Sigmoid colon (tissue), 7 donors: Measurements from ENCODE around the gene CDK9. TPM values are rescaled to one million over a fixed set of nuclear protein-coding genes. Genes with fewer than 3 reads are reported as not detected.

ENCODE experiments used
- DNase-seq: peaks from one replicate; pipeline ENCODE4 v3.0.0-alpha.2; 2019
- H3K27ac ChIP-seq, 4 donors: fragments of 200-600 bp; sonication (generic); one replicate each; pipeline ENCODE4 v1.5.1; 2016 to 2019; ENCODE audit warnings: mild to moderate bottlenecking in 1 of 4
- H3K27me3 ChIP-seq, 3 donors: fragments of 200-600 bp; sonication (generic); one replicate each; pipeline ENCODE4 v1.5.1; 2019; ENCODE audit warnings: mild to moderate bottlenecking in 1 of 3
- H3K36me3 ChIP-seq, 4 donors: fragments of 200-600 bp; sonication (generic); one replicate each; pipeline ENCODE4 v1.5.1; 2016 to 2019
- H3K4me1 ChIP-seq, 4 donors: fragments of 200-600 bp; sonication (generic); one replicate each; pipeline ENCODE4 v1.5.1; 2017 to 2019
- H3K4me3 ChIP-seq, 4 donors: fragments of 200-600 bp; sonication (generic); one replicate each; pipeline ENCODE4 v1.5.1; 2017 to 2019; ENCODE audit warnings: mild to moderate bottlenecking in 2 of 4, moderate library complexity in 1 of 4
- H3K9me3 ChIP-seq, 4 donors: fragments of 200-600 bp in 3 of 4; sonication (generic) in 3 of 4; one replicate each; pipeline versions ENCODE4 v1.5.1 to v1.6.1; 2013 to 2019
- CTCF ChIP-seq, 4 experiments: fragments of 450-650 bp in 3 of 4; fragments of 200-600 bp in 1 of 4; IDR thresholded peaks; one replicate each; pipeline ENCODE4 v1.5.1; 2016 to 2019; ENCODE audit warnings: antibody characterized with exemption in 4 of 4, mild to moderate bottlenecking in 3 of 4, moderate library complexity in 2 of 4
- EP300 ChIP-seq, 4 donors: sonication (generic); formaldehyde crosslinking; IDR thresholded peaks; one replicate each; pipeline ENCODE4 v1.6.1; 2017; ENCODE audit warnings: antibody characterized with exemption in 4 of 4
- POLR2A ChIP-seq, 2 donors: fragments of 450-650 bp; IDR thresholded peaks; one replicate each; pipeline ENCODE4 v1.6.1; 2016; ENCODE audit warnings: antibody characterized with exemption in 2 of 2, mild to moderate bottlenecking in 2 of 2, moderate library complexity in 2 of 2
- POLR2AphosphoS5 ChIP-seq, 4 donors: sonication (generic); formaldehyde crosslinking; IDR thresholded peaks; one replicate each; pipeline ENCODE4 v1.6.1; 2017; ENCODE audit warnings: antibody characterized with exemption in 4 of 4
- WGBS, 2 donors: extraction: QIAGEN DNeasy Blood & Tissue Kit; methylation state at CpG; one replicate each; pipeline ENCODE4 v1.1.7; 2013; 5-methylcytosine and 5-hydroxymethylcytosine counted together
- intact Hi-C: fragments of 100-400 bp; cut with DNase I; formaldehyde crosslinking; loops from one replicate; pipeline ENCODE4 v1.15.1; 2023
- polyA plus RNA-seq, 3 donors: library from polyadenylated mRNA; stranded (reverse); fragments of 200-250 nt; gene quantifications; one replicate each; pipeline ENCODE4 v1.2.3, GENCODE V29; 2013
- total RNA-seq, 4 donors: library from RNA; depleted of rRNA; stranded (reverse); fragments of >200 nt; gene quantifications; one replicate each; pipeline ENCODE4 v1.1.0, GENCODE V29; 2016
- donor health status: healthy with polysubstance abuse.
- donor health status: Bipolar disorder and iron deficiency.
- donor health status: healthy.

CDK9 gene
- total and polyA plus RNA-seq, 7 donors, result 28.9 to 77.2 (median 47.2) TPM

- Histone ChIP-seq H3K9me3 (no peaks in the 10 kb centered on the region), H3K4me1 (peaks cover 0 to 13% (median 3%) of the 10 kb centered on the region in 4 donors), H3K36me3 (peaks cover 33 to 93% (median 43%) of the 10 kb centered on the region in 4 donors), H3K27me3 (no peaks in the 10 kb centered on the region), H3K27ac (no peak overlapping the region), H3K4me3 (no peak overlapping the region)
- intact Hi-C loops, result no loop called here
- TF ChIP-seq POLR2AphosphoS5 (IDR thresholded peaks at IDR 0.05), result no peak
- no peak for TF ChIP-seq POLR2A (IDR thresholded peaks at IDR 0.05)
- no peak for TF ChIP-seq EP300 (IDR thresholded peaks at IDR 0.05)
- TF ChIP-seq CTCF (IDR thresholded peaks at IDR 0.05), result no peak
- DNase-seq, result no peak
- 88 to 96% methylated on average over 6 of the region's 6 CpGs for WGBS, 2 donors
These were observed 26.2 kb downstream of the CDK9 start for GRCh38 chr9:127812011-127812410.

GRCh38 chr9:127812936-127813675 is 27.3 kb downstream of the CDK9 start:
- WGBS, 2 donors, result 91 to 93% methylated on average over 19 of the region's 19 CpGs
- peaks cover 0 to 13% (median 3%) of the 10 kb centered on the region in 4 donors for H3K4me1 ChIP-seq
- H3K36me3 ChIP-seq, result peaks cover 27 to 91% (median 39%) of the 10 kb centered on the region in 4 donors
- no peaks in the 10 kb centered on the region for H3K9me3 ChIP-seq
- no peaks in the 10 kb centered on the region for H3K27me3 ChIP-seq
- TF ChIP-seq POLR2AphosphoS5 (IDR thresholded peaks at IDR 0.05) (no peak), CTCF (IDR thresholded peaks at IDR 0.05) (no peak), POLR2A (IDR thresholded peaks at IDR 0.05) (no peak), EP300 (IDR thresholded peaks at IDR 0.05) (no peak)
- no peak for DNase-seq
- intact Hi-C loops, result no loop called here
- H3K4me3 ChIP-seq, result no peak overlapping the region
- no peak overlapping the region for H3K27ac ChIP-seq

GRCh38 chr9:127813686-127814226 is 27.9 kb downstream of the CDK9 start:
- H3K27ac ChIP-seq, result no peak overlapping the region
- WGBS, 2 donors, result 80 to 88% methylated on average over 9 of the region's 9 CpGs
- H3K27me3 ChIP-seq, result no peaks in the 10 kb centered on the region
- no peak for DNase-seq
- no peak overlapping the region for H3K4me3 ChIP-seq
- intact Hi-C loops, result no loop called here
- TF ChIP-seq POLR2AphosphoS5 (IDR thresholded peaks at IDR 0.05), result peak in 1 of 4 donors; percentile 20
- no peak for TF ChIP-seq CTCF (IDR thresholded peaks at IDR 0.05)
- TF ChIP-seq POLR2A (IDR thresholded peaks at IDR 0.05), result no peak
- H3K9me3 ChIP-seq, result no peaks in the 10 kb centered on the region
- peaks cover 23 to 85% (median 38%) of the 10 kb centered on the region in 4 donors for H3K36me3 ChIP-seq
- H3K4me1 ChIP-seq, result peaks cover 0 to 13% (median 3%) of the 10 kb centered on the region in 4 donors

DNA sequence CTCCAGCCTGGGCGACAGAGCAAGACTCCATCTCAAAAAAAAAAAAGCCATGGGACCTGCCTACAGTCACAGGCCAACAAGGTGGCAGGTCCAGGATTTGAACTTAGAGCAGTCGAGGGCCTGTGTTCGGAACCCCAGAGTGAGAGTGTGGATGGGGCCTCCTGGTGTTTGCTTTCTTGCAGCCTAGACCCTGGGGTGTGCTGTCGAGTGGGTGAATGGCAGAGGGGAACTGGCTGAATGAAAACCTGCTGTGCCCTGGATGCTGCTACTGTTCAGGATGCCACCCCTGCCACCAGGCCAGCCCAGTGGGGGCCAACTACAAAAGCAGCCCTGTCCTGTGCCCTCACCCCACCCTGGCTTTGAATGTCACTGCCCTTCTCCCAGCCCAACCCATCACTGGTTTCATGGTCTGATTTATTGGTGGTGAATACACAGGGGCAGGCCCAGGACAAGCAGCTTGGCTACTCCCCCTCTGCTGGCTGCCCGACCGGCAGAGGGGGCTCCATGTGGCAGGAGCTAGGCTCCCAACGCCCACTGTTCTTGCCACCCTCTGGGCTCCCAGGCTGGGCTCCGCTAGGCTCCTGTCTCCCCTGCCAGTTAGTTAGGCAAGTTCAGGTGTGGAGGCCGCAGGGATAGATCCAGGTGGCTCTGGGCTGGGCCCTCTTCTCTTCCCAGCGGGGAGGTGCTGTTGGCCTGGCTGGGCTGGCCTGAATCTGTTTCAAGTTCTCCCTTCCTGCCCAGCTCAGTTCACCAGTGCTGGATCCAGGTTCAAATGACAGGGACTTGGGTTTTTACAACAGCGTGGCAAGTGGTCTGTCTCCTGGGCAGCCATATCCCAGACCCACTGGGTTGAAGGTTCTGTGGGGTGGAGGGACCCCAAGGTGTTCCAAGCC is 29.0 kb downstream of the CDK9 start:
- intact Hi-C loops, result no loop called here
- Histone ChIP-seq H3K27ac (no peak overlapping the region), H3K4me3 (no peak overlapping the region), H3K9me3 (no peaks in the 10 kb centered on the region), H3K36me3 (peaks cover 22 to 83% (median 41%) of the 10 kb centered on the region in 4 donors), H3K27me3 (no peaks in the 10 kb centered on the region), H3K4me1 (peaks cover 0 to 4% (median 0%) of the 10 kb centered on the region in 4 donors)
- 89 to 93% methylated on average over 11 of the region's 11 CpGs for WGBS, 2 donors
- TF ChIP-seq POLR2A (IDR thresholded peaks at IDR 0.05) (no peak), POLR2AphosphoS5 (IDR thresholded peaks at IDR 0.05) (no peak), EP300 (IDR thresholded peaks at IDR 0.05) (no peak), CTCF (IDR thresholded peaks at IDR 0.05) (no peak)
- no peak for DNase-seq
